Erythroblast (primary cell): ENCODE data around the gene DSCAML1.

Experiments
- GATA1 ChIP-seq: IDR thresholded peaks from 2 replicates; pipeline ENCODE4 v1.6.1; 2011; ENCODE audit warnings: low read depth, mild to moderate bottlenecking, control low read depth, low read length, moderate library complexity
- POLR2A ChIP-seq: IDR thresholded peaks from 2 replicates; pipeline ENCODE4 v1.6.1; 2011; ENCODE audit warnings: mild to moderate bottlenecking, low read length

GRCh38 chr11:117579161-117579560, 217.9 kb downstream of the DSCAML1 start:
- no peak for TF ChIP-seq POLR2A
- TF ChIP-seq GATA1 = no peak
